G401.6 (cell line): ENCODE results near the gene EXOC3L2.
"Not testable (repeated sequence)": the region's sequence is repeated elsewhere in the genome, so short reads cannot be mapped to it uniquely, and the experiment has no call there.

Source experiments
- FAIRE-seq: peaks from 2 replicates; lab custom pipeline; 2012; peaks lifted over from hg19 to GRCh38; lab: Jason Lieb, UNC

EXOC3L2 gene

DNA sequence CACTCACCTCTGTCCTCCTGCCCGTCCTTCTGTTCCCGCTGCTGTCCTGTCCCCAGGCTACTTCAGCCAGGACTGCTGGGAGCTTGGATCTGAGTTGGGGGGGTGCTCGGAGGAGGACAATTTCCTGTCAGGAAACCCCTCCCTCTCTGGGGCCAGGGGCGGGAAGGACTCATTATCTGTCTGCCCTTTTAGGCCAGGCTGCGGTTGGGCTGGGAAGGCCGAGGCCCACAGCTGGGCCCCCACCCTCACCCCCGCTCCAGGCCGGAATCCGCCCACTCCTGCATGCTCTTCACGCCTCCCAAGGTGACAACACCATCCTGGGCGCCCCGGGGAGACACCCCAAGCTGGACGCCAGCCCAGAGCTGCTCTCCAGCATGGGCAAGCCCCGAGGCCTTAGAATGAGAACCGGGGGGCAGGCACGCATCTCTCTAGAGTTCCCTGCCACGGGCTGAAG is at the start of gene EXOC3L2:
Gene EXOC3L2, minus strand, starts transcription at position 74 of the 454 bp plus-strand sequence. CDS start 6,362 bp downstream, outside the sequence.
- FAIRE-seq = no peak

DNA sequence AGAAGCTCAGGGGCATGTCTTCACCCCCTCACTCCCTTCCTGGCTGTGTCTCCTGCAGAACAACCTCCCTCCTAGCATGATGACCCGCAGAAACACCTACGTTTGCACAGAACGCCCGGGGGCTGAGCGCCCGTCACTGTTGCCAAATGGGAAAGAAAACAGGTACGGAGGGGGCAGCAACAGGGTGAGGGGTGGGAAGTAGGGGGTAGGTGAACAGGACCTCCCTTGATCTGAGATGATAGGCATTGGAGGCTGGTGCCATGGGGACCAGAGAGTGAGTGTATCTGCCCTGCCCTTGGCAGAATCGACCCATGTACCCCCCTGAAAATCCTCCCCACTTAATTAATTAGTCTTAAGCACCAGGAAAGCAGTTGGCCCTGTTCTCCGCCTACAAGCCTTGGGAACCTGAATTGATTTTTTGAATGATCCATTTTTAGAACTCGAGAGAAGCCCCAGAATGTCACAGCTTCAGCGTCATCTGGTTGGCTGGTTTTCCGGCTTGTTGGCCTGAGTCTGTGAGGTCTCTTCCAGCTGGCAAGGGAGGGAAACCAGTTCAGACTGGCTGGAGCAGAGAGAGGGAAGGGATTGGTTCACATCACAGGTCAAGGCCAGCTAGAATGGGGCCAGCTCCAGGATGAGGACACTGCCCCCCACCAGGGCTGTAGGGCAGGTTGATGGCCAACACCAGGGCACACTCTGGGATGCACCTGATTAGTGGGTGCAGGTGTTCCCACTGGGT is 49.3 kb upstream of the EXOC3L2 start:
- no peak for FAIRE-seq

DNA sequence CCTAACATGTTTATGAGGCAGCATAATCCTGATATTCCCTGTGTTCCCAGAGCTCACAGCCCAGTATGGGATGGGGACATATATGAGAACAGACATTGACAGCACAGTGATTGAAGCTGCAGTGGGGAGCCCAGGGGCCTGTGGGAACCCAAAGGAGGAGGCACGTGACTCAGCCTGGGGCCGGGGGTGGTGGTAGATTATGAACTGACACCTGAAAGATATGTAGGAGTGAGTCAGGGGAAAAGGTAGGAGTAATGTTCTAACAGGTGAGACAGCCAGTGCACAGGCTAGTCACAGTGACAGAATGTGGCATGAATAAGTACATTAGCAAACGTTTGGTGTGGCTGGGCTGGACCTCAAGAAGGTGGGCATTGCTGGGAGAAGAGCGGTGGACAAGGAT is 48.5 kb upstream of the EXOC3L2 start:
- no peak for FAIRE-seq

DNA sequence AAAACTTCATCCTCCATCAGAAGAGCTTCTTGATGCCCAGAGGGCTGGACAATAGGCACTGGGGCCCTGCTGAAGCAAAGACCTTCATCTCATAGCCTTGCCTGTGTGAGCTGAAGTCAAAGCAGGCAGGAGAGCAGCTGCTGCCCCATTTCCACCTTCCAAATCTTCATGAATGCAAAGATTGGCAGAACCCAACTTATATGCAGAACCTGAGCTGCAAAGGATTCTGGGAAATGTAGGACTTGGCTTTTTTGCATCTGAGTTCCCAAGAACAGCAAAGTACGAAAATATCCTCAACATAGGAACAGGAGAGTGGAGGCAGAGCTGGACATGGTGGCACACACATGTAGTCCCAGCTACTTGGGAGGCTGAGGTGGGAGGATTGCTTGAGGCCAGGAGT is 46.6 kb upstream of the EXOC3L2 start:
- no peak for FAIRE-seq

DNA sequence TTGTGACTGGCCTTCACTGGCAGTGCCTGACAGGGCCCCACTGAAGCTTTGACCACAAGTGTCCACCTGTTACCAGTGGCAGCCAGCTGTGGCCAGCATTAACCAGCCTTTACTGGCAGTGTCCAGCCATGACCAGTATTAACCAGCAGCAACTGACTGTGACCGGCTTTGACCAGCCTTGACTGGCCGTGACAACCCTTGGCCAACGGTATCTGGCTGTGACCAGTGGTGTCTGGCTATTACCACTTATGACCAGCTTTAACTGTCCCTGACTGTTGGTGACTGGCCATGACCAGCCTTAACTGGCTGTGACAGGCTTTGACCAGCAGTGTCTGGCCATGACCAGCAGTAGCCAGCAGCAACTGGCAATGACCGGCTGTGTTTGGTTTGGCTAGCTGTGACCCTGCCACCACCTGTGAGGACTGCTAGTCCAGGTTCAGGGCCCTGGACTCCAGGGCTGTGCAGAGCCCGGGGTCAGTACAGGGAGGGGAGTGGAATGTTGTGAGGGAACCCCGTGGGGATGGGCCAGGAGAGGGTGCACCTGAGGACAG is 45.2 kb upstream of the EXOC3L2 start:
- FAIRE-seq = no peak

DNA sequence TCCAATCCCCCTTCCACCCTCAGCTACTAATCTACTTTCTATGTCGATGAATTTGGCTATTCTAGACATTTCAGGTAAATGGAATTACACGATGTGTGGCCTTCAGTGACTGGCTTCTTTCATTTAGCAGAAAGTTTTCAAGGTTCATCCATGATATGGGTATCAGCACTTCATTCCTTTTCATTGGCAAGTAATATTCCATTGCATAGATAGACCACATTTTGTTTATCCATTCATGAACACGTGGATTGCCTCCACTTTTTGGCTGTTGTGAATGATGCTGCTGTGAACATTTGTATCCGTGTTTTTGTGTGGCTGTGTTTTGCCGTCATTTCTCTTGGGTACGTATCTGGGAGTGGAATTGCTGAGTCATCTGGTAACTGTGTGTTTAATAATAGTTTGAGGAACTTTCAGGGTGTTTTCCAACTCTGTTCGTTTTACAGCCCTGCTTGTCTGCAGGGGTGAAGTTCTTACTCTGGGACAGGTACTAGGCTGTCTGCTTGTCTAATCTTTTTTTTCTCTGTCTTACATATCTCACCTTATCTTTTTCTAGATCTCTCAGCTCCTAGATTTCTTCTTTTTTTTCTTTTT is 38.3 kb upstream of the EXOC3L2 start:
- no peak for FAIRE-seq

DNA sequence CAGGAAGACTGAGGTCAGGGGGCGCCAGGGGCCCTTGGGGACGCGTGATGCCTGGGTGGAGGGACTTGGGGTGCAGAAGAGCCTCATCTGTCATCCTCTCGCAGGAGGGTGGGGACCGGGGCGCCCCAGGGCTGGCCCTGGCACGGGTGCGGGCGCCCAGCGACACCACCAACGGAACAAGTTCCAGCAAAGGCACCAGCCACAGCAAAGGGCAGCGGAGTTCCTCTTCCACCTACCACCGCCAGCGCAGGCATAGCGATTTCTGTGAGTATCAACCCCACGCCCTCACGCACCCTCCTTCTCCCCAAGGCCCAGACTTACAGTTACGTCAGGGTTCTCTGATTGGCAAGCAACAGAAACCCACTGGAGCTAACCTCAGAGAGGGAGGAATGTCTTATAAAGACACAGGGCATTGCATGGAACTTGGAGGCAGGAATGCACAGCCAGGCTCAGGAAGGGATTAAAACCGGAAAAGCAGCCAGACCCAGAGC is 35.3 kb upstream of the EXOC3L2 start:
- no peak for FAIRE-seq

DNA sequence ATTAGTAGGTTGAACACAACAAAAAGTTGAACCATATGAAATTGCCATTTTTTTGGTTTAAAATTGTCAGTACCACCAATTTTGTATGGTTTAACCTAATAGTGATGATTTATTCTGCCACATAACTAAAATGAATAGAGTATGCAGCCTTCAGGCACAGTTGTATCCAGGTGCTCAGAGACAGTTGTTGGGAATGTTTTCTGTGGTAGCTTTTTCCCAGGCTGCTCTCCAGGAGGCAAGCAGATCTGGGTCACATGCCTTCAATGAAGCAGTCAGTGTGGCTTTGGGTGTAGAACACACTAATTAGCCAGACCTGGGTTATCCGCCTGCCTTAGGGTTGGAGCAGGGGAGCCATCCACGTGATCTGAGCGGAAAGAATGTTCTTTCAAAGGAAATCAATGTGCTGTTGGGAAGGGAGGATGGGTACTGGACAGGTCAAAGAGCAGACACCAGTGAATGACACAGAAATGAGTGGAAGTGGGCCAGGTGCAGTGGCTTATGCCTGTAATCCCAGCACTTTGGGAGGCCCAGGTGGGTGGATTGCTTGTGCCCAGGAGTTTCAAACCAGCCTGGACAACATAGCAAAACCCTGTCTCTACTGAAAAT is 34.5 kb upstream of the EXOC3L2 start:
- FAIRE-seq = no peak

DNA sequence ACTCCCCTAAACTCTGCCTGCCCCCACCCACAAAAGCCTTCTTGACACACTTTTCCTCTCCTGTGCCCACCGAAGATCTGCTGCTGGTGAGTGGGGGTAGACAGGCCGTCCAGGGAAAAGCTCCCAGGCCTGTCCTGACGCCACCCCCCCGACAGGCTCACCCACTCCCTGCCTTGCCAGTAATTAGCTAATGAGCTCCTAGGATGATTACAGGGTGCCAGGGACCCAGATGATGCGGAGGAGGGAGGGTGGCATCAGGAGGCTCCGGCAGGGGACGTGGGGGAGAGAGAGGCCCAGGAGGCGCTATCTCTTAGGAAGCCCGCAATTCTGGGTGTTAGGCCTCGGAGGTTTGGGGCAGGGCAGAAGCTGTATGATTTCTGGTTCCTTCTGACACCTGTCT is 32.9 kb upstream of the EXOC3L2 start:
- FAIRE-seq = no peak

DNA sequence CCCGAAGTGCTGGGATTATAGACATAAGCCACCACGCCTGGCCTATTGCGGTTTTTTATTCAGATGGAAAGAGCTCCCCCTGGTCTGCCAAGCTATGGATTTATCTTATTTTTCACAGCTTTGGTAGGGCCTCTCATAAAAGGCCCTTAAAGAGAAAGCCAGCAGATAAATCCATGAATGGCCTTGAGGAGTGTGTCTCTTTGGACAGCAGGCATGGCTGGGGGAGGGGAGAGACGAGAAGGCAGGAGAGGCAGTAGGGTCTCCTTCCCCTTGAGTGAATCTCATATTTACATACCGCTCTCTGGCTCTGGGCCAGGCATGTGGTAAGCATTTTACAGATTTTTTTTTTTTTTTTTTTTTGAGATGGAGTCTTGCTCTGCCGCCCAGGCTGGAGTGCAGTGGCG is 31.1 kb upstream of the EXOC3L2 start:
- FAIRE-seq = no peak

DNA sequence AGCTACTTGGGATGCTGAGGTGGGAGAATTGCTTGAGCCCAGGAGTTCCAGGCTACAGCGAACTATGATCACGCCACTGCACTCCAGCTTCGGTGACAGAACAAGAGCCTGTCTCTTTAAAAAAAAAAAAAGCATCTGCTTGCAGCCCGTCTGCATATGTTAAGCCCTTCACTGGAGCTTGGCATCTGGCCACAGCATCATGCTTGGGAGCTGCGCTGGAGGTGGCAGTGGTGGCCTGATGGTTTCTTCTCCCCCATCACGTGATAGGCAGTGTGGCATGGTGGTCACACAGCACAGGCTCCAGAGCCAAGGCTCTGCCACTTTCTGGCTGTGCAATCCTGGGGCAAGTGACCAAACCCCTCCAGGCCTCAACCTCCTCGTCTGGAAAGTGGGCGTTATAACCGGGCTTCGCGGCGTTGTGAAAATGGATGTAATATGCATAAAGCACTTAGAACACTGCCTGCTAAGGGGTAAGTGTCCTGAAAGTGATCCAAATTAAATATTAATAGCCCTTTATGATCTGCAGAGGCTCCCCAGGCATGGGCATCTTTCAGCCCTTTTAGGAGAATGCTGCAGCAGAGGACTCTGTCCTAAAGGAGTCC is 30.3 kb upstream of the EXOC3L2 start:
- no peak for FAIRE-seq

DNA sequence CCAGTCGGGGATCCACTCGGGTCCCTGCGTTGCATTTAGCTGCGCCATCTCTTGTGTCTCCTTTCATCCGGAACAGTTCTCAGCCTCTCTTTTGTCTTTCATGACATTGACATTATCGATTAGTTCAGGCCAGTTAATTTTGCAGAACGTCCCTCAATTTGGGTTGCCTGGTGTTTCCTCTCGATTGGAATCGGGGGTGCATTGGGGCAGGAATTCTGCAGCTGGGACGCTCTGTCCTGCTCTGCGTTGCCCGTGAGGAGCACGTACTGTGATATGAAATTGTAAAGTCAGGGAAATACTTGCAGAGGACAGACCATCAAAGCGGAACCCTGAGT is 28.3 kb upstream of the EXOC3L2 start:
- no peak for FAIRE-seq

DNA sequence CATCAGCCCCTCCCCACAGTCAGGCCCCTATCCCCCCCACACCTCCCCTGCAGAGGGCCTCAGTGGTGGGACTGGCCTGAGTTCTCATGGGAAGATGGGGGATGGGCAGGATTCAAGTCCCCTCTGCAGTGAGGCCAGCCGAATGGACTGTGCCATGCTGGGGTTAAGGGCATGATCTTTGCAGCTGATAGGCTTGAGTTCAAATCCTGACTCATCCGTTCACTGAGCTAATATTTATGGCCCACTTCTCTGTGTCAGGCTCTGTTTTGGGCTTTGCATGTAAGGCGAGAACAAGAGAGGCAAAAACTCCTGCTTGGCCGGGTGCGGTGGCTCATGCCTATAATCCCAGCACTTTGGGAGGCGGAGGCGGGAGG is 26.5 kb upstream of the EXOC3L2 start:
- FAIRE-seq = no peak

DNA sequence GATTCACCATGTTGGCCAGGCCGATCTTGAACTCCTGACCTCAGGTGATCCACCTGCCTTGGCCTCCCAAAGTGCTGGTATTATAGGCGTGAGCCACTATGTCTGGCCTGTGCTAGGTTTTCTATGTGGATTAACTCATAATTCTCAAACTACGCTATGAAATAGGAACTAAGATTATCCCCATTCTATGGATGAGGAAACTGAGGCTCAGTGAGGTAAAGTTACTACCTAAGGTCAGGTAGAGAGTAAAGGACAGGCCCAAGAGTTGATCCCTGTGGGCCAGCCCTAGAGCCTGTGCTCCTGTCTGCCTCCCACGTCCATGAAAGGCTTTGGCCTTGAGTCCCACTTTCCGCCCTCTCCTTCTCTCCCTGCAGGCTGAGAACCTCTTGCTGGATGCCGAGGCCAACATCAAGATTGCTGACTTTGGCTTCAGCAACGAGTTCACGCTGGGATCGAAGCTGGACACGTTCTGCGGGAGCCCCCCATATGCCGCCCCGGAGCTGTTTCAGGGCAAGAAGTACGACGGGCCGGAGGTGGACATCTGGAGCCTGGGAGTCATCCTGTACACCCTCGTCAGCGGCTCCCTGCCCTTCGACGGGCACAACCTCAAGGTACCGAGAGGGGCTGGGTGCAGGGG is 26.0 kb upstream of the EXOC3L2 start:
- FAIRE-seq = no peak

DNA sequence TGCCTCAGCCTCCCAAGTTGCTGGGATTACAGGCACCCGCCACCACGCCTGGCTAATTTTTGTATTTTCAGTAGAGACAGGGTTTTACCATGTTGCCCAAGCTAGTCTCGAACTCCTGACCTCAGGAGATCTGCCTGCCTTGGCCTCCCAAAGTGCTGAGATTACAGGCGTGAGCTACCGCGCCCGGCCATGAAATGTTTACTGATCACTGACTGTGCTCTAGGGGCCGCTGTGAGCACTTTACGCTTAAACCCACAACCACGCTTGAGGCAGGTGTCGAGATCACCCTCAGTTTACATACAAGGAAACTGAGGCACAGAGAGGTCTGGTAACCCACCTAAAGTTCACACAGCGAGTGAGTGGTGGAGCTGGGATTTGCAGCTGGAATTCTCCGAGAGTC is 24.7 kb upstream of the EXOC3L2 start:
- not testable (repeated sequence) for FAIRE-seq

DNA sequence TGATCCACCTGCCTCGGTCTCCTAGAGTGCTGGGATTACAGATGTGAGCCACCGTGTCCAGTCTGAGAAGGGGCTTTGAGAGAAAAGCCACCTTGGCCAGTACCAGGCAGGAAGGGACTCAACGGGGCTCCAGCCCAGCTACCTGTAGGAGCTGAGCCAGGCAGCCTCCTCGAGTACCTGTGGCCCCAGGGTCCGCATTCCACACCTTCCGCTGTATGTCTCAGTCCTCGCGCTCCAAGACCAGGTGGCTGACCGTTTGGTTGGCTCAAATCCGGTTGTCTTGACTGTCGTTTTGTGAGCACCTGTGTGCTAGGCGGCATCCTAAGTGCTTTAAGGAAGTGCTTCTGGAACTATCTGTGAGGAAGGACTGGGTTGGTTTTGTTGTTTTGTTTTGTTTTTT is 22.1 kb upstream of the EXOC3L2 start:
- no peak for FAIRE-seq

DNA sequence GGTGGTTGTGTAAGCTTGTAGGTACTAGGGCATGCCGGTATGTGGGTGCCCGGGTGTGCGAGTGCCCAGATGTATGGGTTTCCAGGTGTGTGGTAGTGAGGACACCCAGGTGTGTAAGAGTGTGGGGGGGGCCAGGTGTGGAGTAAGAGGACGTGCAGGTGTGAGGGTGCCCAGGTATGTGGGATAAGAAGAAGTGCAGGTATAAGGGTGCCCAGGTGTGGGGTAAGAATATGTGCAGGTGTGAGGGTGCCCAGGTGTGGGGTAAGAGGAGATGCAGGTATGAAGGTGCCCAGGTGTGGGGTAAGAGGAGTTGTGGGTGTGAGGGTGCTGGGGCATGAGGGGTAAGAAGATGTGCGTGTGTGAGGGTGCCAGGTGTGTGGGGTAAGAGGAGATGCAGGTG is 20.2 kb upstream of the EXOC3L2 start:
- no peak for FAIRE-seq

DNA sequence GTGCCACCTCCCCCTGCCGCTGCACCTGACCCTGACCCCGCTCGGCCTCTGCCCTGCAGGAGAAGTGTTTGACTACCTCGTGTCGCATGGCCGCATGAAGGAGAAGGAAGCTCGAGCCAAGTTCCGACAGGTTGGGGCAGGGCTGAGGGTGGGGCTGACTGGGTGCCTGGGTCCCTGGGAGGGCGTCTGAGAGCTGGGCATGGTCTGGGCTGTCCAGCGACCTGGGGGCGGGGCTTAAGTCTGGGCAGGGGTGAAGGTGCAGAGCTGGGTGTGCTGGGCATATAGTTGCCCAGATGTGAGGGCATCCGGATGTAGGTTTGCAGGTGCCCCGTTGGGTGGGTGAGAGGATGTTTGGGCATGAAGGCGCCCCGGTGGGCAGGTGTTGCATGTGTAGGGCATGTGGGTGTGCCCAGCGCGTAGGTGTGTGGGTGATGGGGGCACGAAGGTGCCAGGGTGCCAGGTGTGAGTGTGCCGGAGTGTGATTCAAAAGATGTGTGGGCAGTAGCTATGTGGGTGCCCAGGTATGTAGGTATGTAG is 19.6 kb upstream of the EXOC3L2 start:
- no peak for FAIRE-seq

DNA sequence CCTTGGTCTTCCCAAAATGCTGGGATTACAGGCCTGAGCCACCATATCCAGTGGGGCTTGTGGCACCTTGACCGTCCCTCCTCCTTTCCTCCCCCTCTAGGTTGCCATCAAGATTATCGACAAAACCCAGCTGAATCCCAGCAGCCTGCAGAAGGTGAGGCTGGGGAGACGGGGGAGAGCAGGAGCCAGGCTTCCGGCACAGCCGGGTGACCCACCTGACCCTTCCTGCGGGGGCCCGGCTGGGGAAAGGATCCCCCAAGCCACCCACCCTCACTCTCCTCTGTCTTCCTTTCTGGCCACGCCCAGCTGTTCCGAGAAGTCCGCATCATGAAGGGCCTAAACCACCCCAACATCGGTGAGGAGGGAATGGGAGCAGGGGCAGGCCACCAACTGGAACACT is 17.8 kb upstream of the EXOC3L2 start:
- FAIRE-seq = no peak

DNA sequence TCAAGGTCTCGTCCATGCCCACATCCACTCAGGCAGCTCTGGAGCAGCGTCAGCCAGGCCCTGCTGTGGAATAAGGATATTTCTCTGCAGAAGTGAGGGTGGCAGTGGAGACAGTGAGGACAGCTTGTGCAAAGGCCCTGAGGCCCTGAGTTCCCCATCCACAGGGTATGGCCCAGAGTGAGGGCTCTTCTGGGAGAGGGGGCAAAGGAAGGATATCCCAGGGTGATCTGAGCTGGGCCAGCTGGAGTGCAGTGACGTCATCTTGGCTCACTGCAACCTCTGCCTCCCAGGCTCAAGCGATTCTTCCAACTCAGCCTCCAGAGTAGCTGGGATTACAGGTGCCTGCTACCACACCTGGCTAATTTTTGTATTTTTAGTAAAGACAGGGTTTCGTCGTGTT is 17.4 kb upstream of the EXOC3L2 start:
- no peak for FAIRE-seq

DNA sequence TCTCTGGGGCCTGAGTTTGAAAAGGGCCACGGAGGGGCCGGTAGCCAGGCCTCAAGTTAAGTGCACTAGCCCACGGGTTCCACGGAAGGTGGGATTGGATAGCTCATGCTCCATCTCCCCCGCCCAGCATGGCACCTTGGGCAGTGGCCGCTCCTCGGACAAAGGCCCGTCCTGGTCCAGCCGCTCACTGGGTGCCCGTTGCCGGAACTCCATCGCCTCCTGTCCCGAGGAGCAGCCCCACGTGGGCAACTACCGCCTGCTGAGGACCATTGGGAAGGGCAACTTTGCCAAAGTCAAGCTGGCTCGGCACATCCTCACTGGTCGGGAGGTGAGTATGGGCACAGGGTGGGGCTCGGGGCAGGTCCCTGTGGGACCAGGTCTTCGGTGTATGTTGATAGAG is 13.7 kb upstream of the EXOC3L2 start:
- no peak for FAIRE-seq

DNA sequence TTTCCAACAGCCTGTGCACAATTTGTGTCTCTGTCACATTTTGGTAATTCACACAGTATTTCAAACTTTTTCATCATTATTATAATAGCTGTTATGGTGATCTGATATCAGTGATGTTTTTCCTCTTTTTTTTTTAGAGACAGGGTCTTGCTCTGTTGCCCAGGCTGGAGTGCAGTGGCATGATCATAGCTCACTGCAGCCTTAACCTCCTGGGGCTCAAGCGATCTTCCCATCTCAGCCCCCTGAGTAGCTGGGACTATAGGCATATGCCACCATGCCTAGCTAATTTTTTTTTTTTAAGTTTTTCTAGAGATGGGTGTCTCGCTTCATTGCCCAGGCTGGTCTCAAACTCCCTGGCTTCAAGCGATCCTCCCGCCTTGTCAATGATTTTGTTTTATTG is 11.6 kb upstream of the EXOC3L2 start:
- no peak for FAIRE-seq
